Germinal center (tissue), 1 donor: ENCODE data around the gene OPTC.

ENCODE experiments used
- DNase-seq: peaks from one replicate; pipeline ENCODE4 v3.0.0; 2012; ENCODE audit warnings: mixed read lengths, low spot score

OPTC gene

DNA sequence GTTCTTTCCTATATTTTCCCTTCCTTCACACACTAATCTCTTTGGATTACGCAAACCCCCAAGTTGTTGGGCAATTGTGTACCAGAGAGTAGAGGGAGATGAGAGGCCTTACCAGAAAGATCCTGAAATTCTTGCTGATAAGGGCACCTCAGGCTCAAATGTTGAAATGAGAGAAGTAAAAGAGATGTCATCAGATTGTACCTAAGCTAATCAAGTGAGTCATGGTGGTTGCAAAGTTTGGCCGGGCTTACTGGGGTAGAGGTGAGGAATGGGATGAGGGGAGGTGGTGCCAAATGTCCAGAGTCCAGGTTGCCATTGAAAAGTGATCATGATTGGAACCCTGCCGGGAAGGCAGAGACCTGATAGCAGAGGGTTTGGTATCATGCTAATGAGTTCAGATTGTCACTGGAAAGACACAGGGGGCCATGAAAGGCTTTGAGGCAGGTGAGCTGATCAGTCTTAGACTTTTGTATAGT, 43.1 kb downstream of the OPTC start:
- DNase-seq, result no peak

DNA sequence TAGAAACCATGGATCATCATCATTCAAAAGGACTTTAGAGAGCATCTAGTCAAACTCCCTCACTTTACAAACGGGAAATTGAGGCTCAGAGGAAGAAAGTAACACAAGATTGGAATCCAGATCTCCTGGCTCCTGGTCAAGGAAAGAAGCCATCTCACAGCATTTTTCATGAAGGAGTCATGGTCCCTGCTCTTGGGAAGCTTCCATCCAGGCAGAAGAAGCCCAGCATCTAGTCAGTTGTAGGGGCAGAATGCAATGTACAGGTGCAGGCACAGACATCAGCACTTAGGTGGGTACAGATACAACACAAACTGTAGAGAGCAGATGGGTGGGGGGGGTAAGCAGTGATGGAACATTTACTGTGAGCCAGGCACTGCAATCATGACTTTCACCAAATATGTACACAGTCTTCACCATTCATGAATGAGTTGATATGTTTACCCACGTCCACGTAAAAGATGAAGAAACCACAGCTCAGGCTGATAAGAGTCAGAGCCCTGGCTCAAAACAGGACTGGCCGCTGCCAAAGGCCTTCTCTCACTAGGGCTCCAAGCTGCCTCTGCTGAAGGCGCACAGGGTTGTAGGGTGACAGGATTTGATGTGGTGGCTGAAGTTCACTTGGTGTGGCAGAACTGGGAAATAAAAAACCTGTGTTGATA, 44.0 kb downstream of the OPTC start:
- no peak for DNase-seq

DNA sequence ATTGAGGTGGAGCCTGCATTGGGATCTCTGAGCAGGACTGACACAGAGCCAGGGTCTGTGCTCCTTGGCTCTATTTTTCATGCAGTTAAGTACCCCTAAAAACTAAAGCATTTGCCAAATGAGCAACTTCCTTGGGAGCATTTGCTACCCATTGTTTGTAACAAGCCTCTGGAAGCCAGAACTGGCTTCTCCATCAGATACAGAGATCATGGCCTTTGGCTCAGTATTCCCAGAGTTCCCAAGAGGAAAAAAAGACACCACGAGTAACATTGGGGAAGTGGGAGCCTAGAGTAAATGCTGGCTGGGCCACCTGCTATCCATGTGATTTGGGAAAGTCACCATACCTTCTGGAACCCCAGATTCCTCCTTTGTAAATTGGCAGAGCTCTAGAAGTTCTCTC, 44.8 kb downstream of the OPTC start:
- no peak for DNase-seq

DNA sequence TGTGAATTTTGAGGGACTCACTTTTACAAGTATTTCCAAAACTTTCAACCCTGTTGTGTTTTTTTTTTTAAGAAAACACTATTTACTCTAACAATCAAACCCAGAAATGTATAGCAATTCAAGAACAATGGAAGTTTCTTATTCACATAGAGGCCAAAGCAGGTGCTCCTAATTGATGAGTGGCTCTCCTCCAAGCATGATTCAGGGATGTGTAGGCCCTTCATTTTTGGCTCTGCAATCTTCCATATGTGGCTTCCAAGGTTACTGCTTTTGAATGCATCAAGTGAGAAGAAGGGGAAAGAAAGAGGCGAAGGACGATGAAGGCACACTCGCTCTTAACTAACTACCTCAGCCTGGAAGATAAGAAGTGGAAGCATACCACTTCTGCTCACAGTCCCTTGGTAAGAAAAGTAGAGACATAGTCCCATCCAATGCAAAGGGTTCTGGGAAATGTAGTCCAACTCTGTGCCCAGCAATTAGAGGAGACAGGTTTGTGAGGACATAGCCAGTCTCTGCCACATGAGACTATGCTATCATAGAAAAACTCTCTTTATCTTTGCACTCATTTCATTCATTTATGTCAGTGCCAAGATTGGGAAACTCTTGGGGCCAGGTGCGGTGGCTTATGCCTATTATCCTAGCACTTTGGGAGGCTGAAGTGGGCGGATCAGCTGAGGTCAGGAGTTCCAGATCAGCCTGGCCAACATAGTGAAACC, 46.0 kb downstream of the OPTC start:
- no peak for DNase-seq

DNA sequence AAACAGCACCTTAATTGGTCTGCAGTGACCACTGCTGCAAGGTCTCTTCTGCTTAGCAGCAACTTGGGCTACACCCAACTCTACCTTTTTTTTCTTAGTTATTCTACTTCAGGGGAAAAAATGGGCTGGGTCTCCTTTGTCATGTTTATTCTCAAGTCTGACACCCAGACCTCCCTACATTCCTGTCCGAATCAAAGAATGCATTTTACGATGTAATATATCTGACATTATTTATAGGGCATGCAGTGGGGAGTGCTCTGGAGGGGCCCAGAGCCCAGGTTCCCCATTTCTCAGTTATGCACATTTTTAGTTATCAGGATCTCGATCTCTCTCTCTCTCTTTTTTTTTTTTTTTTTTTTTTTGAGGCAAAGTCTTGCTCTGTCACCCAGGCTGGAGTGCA, 50.5 kb downstream of the OPTC start:
- no peak for DNase-seq

DNA sequence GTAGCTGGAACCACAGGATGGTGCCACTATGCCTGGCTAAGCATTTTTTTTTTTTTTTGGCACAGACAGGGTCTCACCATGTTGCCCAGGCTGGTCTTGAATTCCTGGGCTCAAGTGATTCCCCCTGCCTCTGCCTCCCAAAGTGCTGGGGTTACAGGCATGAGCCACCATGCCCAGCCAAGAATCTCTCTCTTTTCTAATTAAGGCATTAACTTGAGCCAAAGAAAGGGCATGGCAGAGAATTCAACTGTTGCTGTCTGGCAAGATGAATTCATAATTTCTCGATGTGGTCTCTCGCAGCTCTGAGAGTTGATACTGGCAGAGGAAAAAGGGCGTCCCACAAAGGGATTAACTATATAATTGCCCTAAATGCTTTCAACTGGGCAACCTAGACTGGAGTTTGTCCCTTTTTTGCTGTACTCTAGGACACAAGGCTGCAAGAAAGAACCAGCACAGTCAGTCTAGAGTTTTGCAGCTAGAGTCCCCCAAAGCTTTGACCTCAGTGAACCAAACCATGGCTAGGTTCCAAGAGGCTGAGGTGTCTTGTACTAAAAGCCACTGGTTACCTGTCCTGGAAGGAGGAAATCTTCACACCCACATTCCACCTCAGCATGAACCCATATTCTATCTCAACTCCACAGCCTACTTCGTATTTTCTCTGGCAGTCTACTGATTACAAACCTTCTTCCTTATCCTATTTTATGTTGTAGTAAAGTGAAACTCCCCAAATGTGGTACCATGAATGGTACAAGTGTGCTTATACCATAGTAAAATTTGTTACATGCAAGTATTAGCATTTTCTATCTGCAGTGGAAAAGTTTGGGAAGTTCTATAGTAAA, 51.2 kb downstream of the OPTC start:
- DNase-seq, result no peak

DNA sequence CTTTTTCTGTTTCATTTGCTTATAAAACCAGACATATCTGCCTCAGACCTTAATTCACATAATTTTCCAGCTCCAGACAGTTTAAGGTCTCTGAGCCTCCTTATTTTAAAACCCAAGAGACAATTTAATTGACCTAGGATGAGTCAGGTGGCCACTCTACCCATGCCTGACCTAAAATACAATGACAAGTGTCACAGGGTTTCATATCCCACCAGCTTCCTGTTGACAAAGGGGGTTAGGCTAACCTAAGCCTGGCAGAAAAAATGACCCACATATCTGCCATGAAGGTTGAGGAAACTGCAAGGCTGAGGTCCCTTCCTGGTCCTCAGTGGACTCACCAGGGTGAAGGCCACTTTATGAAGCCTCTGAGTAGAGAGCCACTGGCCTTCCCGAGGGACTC, 52.3 kb downstream of the OPTC start:
- DNase-seq, result no peak

DNA sequence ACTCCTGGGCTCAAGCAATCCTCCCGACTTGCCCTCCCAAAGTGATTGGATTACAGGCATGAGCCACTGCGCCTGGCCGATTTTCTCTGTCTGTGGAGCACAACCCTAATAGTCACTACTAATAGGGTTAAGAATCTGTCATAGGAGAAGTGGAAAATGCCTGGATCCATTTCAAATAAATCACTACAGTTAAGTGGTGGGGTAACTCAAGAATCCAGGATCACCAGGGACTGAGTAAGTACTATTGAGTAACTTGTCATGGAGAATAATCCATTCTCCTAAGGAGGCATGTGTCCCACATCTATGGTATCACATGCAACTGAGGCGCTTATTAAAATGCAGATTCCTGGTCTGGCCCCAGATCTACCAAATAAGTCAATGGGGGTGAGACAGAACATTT, 53.2 kb downstream of the OPTC start:
- no peak for DNase-seq

DNA sequence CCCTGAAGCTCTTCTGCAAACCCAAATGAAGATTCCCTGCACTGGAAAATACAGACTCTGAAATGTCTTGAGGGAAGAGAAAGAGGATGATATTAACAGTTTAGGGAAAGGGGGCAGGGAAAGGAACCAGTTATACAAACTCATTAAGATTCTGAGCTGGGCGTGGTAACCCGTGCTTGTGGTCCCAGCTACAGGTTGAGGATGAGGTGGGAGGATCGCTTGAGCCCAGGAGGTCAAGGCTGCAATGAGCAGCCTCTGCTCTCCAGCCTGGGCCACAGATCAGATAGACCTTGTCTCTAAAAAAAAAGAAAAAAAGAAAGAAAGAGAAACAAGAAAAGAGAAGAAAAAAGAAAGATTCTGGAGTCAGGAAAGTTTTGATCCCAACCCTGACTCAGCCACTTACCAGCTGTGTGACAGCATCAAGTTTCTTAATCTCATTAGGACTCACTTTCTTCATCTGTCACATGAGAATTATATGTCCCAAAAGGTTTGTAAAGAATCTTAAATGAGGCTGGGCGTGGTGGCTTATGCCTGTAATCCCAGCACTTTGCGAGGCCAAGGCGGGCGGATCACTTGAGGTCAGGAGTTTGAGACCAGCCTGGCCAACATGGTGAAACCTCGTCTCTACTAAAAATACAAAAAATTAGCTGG, 53.9 kb downstream of the OPTC start:
- no peak for DNase-seq

DNA sequence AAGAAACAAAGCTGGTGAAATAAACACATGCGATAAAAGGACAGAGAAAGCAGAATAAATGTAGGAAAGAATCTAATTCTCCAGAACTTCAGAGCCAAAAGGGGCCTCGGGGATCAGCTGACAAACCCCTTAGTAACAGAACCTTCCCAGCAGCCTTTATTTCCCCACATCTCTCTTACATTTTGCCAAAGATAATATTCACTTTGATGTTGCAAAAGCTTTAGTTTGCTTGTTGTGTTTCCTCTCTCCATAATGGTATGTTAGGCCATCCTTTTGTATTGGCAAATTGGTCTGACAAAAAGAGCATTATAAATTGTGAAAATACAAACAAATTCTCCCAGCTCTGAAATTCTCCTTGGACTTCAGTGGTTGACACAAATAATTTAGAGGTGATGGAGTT, 54.9 kb downstream of the OPTC start:
- DNase-seq, result no peak

DNA sequence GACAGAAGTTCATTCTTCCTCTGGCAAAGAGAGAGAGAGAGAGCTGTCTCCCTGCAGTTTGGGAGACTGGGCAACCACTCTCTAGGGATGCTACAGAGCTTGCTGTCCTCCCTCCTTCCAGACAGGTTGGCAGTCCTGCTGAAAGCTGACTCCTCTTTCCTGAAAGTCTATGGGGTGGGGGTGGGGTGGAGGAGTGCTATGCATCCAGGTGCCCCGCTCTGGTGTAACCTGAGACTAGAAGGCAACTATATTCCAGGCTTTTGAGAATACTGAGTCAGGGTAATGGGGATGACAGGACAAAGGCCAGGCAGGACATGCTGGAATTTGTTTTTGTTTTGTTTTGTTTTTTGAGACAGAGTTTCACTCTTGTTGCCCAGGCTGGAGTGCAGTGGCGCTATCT, 55.4 kb downstream of the OPTC start:
- no peak for DNase-seq

DNA sequence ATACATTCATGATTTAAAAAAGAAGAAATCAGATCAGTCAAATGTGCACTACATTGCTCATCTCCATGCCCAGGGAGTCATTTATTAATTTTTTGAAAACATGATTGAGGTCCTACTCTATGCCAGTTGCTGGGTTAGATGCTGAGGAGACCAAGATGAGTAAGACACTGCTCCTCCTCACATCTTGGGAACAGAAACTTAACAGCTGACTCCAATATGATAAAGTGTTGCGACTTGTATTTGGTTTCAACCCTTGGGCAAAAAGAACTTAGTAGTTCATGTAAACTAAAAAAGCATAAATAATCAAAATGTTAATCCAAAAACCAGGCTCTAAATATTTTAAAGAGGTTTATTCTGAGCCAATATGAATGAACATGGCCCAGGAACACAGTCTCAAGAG, 56.9 kb downstream of the OPTC start:
- no peak for DNase-seq

DNA sequence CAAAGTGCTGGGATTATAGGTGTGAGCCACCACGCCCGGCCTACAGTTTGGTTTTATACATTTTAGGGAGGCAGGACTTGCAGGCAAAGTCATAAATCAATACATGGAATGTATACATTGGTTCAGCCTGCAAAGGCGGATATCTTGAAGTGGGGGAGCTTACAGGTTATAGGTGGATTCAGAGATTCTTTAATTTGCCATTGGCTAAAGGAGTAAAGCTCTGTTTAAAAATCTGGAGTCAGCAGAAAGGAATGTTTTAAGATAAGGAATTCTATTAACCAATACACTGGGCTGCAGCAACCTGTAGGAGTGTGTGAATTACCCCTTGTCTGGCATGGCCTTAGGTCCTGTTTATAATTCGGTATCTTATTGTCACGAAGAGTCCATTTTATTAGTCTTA, 57.6 kb downstream of the OPTC start:
- no peak for DNase-seq

DNA sequence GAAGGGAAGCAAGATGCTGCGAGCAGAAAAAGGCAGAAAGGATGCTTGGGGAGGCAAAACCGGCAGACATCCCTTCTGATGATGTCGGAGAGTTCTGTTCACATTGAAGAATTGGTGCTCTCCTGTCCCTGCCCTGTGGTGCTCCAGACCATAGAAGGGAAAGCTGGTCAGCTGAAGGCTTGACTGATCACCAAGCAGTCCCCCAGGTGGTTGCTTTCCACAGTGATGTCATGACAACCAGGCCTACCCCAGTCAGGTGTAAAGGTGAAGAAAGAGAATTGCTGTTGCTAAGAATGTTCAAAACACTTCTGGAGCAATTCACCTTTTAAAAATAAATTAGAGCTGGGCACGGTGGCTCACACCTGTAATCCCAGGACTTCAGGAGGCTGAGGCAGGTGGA, 59.5 kb downstream of the OPTC start:
- no peak for DNase-seq

DNA sequence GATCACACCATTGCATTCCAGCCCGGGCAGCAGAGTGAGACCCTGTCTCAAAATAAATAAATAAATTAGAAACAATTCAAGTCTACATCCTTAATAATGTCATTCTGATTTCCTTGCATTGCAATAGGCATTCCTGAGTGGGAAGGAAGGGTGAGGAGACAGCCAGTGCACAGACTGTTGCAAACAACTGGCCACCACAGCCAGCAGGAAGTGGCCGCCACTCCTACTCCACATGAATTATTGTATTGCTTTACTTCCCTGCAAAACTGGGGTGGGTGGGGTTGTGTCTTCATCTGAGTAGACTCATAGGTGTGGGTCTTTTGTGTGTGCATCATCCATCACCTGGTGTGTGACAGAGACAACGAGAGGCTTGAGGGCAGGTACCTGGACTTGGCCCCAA, 60.1 kb downstream of the OPTC start:
- DNase-seq, result no peak

DNA sequence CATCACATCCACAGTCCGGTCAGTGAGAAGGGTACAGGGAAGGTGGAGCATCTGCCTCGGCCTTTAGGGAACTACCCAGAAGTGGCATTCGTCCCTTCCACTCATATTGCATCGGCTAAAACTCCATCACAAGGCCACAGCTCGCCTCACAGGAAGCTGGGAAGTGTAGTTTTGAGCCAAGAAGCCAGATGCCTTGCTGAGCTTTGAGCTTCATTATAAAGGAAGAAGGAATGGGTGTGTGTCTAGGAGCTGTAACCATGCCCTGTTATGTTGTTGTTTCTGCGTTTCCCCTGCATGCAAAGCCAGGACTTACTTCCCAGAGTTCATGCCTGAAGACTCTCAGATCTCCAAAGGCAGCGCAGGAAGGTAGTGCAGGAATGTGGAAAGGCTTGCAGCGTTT, 61.1 kb downstream of the OPTC start:
- DNase-seq, result no peak

DNA sequence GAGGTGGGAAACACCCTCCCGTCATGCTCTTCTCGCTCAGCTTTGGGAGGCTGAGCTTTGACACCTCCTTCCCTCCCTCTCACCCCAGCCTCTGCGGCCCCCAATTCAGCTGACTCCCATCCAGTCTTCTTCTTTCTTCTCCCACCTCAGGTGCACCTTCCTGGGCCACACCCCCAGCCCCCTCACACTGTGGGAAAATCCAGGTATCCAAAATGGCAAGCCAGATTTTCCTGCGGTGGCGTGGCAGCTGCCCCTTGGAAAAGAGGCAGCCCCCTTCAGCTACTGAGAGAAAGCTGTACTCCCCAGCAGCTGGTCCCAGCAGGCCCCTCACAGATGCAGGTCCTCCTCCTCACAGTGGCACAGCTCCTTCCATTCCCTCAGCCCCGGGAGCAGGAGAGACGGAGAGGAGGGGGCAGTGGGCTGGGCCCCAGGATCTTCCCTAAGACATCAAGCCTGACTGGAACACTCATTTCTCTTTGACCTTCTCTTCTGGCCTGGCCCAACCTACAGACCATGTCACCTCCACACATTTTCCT, 61.6 kb downstream of the OPTC start:
- DNase-seq, result no peak

DNA sequence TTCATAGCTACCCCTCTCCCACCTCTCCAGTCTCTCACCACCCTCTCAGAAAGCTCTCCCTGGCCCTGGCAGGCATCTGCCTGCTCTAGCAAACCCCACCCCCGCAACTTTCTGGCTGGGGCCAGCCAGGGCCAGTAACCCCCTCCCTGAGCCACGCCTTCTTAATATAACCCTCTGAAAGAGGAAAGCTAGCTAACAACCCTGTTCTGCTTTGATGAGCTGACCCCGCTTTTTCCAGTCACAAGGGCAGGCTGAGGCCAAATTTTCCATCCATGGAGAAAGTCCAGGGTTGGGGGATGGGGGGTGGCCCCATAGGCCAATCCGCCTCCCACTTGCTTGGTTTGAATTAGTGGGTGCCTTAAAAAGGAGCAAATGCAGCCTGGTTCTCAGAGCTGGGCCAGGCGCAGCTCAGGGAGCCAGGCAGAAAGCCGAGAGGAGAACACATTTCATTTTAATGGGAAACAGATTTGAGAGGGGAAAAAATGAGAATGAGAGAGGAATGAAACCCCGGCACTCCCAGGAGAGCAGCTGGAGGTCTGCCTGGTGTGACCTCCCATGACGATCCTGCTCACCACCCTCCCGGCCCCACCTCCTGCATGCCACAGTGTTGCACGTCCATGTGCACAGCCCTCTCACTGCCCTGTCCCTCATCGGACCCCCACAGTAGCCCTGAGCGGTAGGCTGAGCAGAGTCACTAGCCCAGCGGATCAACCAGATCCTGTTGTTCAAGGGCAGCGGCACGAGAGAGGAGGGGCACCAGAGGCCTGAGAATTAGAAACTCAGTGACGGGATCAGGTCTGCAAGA, 62.3 kb downstream of the OPTC start:
- no peak for DNase-seq

DNA sequence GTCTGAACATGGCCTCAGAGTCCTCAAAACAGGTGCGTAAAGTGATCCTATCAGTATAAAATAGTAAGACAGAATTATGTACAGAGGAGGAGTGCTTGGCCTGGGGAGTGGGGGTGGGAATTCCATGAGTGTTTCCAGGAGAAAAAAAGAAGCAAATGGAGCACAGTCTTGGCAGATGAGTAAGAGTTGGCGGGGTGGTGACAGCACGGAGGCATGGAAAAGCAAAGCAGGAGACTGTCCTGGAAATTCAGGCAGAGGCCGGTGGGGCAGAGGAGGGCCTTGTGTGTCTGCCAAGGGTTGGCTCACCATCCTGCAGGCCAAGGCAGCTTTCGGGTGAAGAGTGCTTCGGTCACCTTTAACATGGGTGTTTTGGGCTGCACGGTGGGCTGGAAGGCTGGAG, 63.4 kb downstream of the OPTC start:
- no peak for DNase-seq

DNA sequence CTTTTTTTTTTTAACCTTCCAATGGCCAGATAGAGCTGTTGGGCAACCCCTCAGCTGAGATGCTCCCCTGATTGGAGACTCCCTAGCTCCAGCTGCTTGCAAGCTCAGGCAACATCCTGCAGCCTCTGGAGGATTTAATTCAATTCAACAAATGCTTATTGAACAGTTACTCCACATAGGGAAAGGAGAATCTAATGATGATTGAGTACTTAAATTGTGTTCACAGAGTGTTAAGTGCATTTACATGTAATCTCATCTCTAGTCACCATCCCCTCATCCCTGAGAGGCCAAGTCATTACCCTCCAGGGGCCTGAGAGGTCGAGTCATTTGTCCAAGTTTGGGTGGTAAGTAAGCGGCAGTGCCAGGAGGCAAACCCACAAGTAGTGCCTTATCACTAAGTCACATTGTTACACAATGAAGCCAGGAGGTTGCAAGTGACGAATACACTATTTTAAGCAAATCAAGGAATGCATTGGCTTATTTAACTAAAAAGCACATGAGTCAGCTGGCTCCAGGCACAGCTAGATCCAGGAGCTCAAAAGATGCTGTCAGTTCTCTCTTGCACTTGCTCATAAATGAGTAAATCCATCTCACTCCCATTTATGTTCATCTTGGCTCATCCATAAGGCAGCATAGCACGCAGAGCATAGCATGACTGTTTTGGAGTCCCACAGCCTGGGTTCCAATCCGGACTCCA, 64.3 kb downstream of the OPTC start:
- DNase-seq, result no peak
